Left colon (tissue), 2 donors: ENCODE measurements around the gene TTC7B. TPM values are rescaled to one million over a fixed set of nuclear protein-coding genes. Genes with fewer than 3 reads are reported as not detected.

Experiments used
- ATAC-seq: fragments of 200-7000 bp; cut with Tn5 transposase; one replicate; pipeline ENCODE4 v1.9.1; 2020; ENCODE audit warnings: mild to moderate bottlenecking, moderate library complexity
- DNase-seq, 2 donors: peaks; one replicate each; pipeline ENCODE4 v3.0.0-alpha.2; 2020
- intact Hi-C, 2 donors: fragments of 100-400 bp; cut with DNase I in 1 of 2; cut with micrococcal nuclease in 1 of 2; formaldehyde crosslinking; loops; one replicate each; pipeline versions ENCODE4 v1.11.2 to v1.14.0; 2022; cut with DNase I, micrococcal nuclease
- total RNA-seq, 2 donors: library from RNA; stranded (reverse); fragmentation: NEBNext Ultra II Directional; extraction: Animal tissue kit (Norgen Biotek cat#: 25700); gene quantifications; one replicate each; pipeline ENCODE4 v1.2.1, GENCODE V29; 2021
- donor health status: DM: no; HTN: no; CAD: no.
- donor health status: DM: yes; HTN: yes; CAD: no.

Gene TTC7B
- total RNA-seq, 2 donors from 2014 or later = 4.3 to 13.4 TPM

DNA sequence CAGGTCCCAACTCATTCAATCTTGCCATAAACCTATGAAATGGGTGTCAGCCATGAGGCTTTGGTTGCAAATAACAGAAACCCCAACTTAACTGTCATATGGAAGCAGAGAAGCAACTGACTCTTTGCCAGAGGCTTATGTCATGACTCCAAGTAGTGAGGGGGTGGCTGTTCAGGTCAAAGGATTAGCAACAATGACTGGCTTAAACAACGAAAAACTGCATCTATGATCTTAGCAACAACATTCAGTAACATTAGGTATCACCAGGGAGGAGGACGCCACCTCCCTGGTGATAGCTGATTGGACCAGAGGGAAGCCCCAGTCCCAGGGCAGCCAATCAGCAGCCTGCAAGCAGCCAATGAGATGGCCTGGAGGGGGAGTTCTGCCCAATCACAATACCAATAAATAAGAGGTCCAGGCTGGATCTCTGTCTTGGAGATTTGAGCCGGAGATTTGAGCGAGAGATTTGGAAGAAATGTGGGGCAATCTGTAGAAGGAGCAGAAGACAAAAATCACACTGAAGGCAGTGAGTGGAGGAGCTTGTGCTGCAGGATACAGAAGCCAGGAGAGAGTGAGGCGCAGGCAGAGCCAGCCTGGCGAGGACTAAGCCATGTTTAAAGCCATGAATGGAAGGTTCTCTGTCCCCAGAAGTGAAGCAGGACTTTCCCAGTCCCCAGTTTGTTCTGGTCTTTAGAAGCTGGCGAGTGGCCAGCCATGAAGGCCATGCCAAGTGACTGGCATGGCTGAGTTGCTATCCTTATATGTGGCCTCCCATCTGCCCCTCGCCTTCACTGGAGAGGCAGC lies 326.1 kb downstream of the TTC7B start:
- intact Hi-C loops = no loop called here
- DNase-seq (no peak), ATAC-seq (no peak)

- ATAC-seq (no peak), DNase-seq (no peak)
- intact Hi-C loops = no loop called here
These were observed 326.9 kb downstream of the TTC7B start for GRCh38 chr14:90489306-90489705.

DNA sequence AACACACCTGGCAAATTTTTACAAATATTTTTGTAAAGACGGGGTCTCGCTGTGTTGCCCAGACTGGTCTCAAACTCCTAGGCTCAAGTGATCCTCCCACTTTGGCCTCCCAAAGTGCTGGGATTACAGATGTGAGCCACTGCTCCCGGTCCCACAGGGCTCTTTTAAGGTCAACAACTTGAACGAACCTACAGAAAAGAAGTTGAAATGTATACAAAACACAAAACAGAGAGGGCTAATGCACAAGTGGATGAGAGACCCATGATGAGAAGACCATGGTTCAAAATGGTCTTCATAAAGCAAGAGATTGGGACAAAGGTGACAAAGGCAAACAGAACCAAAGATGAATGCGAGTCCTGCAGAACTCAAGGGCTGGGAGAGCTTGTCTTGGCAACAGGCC lies 328.0 kb downstream of the TTC7B start:
- ATAC-seq = no peak
- DNase-seq = no peak
- intact Hi-C loops = no loop called here

DNA sequence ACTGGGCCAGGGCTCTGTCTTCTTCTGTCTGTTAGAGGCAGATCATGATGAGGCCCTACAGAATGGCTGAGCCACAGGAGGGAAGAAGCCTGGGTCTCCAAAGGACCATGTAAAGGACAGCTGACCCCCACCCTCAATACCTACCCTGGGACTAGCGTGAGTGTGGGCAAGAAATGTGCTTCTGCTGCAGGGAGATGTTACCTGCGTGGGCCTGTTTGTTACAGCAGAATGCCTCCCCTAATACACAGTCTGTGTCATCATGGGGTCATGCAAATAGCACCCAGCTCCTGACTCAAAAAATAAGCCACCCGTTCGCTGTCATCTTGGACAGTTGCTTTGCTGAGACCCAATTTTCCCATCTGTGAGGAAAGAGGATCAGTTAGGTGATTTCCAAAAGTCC lies 328.8 kb downstream of the TTC7B start:
- intact Hi-C loops = no loop called here

DNA sequence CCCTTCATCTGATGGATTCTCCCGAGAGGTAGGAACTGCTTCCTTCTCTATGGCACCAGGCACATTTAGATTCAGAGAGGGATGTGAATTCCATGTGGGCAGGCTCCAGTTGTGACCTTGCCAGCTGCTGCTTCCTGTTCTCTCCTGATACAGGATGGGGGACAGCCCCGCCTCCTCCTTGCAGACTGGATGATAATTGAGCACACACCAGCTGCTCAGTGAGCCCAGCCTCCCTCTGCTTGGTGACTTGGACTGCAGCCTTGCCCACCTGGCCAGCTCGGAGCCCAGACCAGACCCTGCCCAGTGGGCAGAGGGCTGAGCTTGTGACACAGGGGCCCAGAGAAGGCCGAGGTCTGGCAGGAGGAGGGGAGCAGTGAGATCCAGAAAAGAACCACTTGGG lies 329.2 kb downstream of the TTC7B start:
- peak; percentile 77 for ATAC-seq
- DNase-seq = peak in 1 of 2 donors; percentile 58
- intact Hi-C loops = no loop called here

More for the DNA sequence above, 328.8 kb downstream of the TTC7B start:
- DNase-seq (no peak), ATAC-seq (no peak)

GRCh38 chr14:90484291-90484690 lies 331.9 kb downstream of the TTC7B start:
- intact Hi-C loops = no loop called here
- no peak for DNase-seq
- ATAC-seq = no peak

DNA sequence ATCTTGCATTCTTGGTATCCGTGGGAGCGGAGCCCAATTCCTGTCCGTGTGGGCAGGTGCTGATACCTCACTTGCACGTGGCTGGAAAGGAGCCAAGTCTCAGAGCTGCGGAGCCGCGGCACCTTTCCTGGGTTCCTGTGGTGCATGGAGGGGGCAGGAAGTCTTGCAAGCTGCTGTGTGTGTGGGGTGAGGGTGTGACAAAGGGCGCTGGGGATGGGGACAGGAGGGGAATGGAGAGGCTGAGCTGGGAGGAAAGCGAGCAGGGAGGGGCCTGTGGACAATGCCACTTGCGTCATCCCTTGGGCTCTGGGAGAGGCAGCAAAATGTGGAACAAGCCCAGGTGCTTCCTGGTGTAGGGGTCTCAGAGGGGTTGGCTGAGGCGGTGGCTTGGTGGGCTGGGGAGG lies 332.7 kb downstream of the TTC7B start:
- ATAC-seq (peak; percentile 83), DNase-seq (peak; percentile 51 to 53)
- intact Hi-C loops = no loop called here

DNA sequence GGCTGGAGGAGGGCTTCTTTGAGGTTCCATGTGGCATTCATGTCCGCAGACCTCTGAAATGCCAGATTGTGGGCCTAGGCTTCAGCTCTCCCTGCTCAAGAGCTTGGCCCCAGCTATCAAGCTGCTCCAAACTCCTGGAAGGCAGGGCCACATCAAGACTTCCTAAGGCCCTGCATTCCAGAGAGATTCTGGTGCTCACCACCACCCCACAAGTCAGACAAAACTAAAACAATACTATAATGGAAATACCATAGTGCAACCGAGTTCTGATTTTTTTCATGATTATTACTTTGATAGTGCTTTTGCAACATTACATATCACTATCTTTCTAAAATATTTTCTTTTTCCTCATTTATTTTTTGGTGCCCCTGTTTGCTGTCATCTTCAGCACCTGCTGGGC lies 333.1 kb downstream of the TTC7B start:
- ATAC-seq = no peak

DNA sequence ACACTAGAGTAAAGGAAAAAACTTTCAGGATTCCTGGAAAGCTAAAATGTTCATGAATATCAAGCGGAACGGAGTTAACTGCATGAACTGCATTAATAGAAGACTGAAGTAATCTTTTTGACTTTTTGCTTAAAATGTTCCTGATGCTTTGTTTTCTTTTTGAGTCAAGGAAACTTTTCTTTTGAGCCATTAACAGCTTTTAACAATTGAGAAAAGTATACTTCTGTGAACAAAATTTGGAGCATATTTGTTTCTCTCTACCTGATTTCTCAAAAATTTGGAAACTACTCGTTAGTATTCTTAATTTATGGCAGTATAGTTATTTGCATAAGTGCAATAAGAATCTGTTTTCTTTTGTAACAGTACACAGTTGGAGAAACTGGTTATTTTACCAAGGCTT lies 340.9 kb downstream of the TTC7B start:
- DNase-seq = no peak
- ATAC-seq = no peak

More for the DNA sequence above, 333.1 kb downstream of the TTC7B start:
- intact Hi-C loops = no loop called here
- no peak for DNase-seq

More for the DNA sequence above, 340.9 kb downstream of the TTC7B start:
- intact Hi-C loops = no loop called here

Other genes starting within 250 kb of the TTC7B start
- gene RPS6KA5, start 244.2 kb upstream of the TTC7B start, total RNA-seq = 10 to 100 TPM; 22.1 to 23.3 TPM